DMS153 (cell line): ENCODE results near the gene ANKRD11.
"Not testable (repeated sequence)": the region's sequence is repeated elsewhere in the genome, so short reads cannot be mapped to it uniquely, and the experiment has no call there.

Source experiments
- DNase-seq: peaks from one replicate; lab custom pipeline; 2025; lab: John Stamatoyannopoulos, UW

The ANKRD11 gene

DNA sequence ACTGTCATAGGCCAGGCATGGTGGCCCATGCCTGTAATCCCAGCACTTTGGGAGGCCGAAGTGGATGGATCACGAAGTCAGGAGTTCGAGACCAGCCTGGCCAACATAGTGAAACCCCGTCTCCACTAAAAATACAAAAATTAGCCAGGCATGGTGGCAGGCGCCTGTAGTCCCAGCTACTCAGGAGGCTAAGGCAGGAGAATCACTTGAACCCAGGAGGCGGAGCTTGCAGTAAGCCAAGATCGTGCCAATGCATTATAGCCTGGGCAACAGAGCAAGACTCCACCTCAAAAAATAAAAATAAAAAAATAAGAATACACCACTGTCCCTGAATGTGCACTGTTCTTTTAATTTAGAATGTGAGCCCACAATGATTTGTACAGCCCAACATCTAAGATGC, 61.8 kb downstream of the ANKRD11 start:
- not testable (repeated sequence) for DNase-seq

GRCh38 chr16:89426736-89427530, 63.4 kb downstream of the ANKRD11 start:
- no peak for DNase-seq

DNA sequence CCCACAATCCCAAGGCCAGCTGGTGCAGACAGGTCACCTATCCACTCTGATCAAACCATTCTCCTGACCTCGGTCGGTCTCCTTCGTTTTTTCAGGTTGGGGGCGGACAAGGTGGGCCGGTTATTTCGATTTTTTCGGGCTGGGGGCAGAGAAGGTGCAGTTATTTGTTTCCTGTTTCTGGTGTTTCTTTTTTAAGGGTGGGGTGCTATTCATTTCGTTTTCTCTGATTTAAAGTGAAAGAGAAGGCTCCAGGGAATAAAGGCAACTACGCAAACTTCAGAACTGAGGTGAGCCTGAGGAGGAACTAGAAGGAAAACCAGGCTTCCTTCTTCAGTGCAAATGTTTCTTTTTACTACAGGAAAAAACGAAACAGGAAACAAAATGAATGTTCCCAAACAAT, 64.8 kb downstream of the ANKRD11 start:
- DNase-seq: no peak

GRCh38 chr16:89423681-89424260, 66.6 kb downstream of the ANKRD11 start:
- no peak for DNase-seq

- DNase-seq: no peak
Measured at GRCh38 chr16:89422905-89423630, 67.3 kb downstream of the ANKRD11 start.

DNA sequence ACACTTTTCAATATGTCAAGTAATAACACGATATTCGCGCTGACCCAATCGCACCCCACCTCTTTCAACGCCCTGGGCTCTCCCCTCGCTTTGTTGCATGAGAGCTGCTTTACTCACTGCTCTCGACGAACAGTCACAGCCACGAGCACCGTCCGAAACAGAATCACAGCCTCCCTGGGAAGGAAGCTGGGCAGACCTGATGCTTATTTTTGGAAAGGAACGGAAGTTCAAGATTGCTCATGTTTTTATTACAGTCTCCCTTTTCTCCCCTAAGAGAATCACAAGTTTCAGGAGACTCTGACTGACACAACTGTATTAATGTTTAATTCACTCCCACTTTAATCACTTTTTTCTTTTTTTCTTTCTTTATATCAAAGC, 67.8 kb downstream of the ANKRD11 start:
- DNase-seq: no peak

GRCh38 chr16:89421300-89421699, 69.1 kb downstream of the ANKRD11 start:
- not testable (repeated sequence) for DNase-seq

DNA sequence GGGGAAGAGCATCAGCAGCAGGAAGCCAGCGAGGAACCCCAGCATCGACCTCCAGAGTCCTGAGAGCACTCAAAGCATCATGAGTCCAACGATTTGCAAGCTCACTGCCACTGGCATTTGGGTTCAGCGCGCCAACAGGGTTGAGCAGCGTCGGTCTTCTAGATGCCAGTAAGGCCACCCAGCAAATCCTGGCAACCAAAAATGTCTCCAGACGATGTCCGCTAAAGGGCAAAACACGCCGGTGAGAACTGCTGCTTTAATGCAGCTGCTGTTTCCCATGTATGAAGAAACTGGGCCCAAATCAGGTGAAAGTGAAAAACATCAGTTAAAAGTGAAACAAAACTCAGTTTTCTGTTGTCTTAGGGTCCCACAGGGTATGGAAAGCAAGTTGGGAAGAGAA, 70.2 kb downstream of the ANKRD11 start:
- no peak for DNase-seq

DNA sequence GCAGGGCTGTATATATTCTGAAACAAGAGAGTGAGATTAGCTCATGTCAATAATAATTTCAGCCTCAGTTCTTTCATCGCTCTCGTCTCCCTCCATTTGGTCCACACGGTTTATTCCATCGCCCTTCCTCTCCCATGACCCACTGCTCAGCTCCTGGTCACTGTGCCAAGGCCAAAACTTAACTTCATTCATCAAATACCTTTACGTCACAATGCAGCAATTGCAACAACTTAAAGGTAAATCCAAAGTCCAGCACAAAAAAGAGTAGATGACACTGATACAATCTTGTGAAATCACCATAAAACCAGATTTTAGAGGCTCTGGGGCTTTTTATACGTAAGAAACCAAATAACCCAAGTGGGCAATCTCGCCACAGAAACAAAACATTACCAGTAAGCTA, 72.0 kb downstream of the ANKRD11 start:
- no peak for DNase-seq

- no peak for DNase-seq
Measured at GRCh38 chr16:89417352-89417751, 73.0 kb downstream of the ANKRD11 start.

DNA sequence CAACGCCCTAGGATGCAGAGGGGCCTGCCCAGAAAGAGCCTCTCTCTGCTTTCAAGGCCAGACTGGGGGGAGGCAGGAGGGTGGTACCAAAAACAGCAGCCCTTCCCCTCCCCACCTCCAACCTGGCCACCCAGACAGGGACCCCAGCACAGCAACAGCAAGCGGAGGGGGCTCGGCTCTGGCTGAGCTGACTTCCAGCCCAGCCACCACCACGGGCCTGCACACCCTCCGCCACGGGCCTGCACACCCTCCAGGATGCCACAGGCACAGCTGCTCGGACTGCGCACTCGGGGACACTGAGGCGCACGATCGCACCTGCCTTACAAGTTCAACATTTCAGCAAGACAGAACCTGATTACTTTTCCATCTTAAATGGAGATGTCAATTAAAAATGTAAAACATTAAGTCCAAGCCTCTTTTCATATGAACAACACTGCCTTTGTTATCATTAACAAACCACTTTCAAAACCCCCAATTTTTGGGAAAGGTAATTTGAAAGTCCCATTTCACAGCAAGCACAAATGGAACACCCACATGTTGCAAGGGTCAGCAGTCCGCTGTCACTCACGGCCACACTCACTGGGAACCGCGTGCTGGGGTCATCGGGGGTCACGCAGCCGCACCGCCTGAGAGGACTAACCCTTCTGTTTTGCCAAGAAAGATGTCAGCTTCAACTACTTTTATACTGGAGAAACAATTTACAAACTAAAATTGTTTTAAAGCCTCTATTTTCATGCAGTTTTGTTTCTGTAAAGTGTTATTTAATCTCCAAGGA, 76.4 kb downstream of the ANKRD11 start:
- DNase-seq: no peak

- no peak for DNase-seq
Measured at GRCh38 chr16:89412811-89413210, 77.5 kb downstream of the ANKRD11 start.

GRCh38 chr16:89411335-89411850, 79.0 kb downstream of the ANKRD11 start:
- no peak for DNase-seq

- DNase-seq: peak; percentile 59
Measured at GRCh38 chr16:89410794-89411309, 79.5 kb downstream of the ANKRD11 start.

GRCh38 chr16:89410322-89410721, 80.0 kb downstream of the ANKRD11 start:
- DNase-seq: no peak

DNA sequence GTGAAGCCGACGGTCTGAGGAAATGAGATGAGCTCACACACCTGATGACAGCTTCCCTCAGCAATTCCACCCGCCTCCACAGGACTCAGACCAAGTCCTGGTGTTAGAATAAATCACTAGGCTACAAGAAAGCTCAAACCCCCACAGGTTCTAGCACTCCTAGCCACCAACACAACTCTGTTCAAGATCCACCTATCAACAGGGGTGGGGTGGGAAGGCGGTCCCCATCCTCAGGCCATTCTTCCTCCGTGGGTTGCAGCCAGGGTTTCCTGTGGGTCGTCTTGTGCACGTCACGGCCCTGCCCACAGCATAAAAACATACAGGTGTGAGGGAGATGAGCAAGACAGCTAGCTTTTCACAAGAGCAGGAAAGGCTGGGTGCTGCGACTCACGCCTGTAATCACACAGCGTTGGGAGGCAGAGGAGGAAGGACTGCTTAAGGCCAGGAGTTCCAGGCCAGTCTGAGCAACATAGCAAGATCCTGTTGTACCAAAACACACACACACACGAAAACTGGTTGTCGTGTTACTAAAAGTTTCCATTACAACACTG, 81.1 kb downstream of the ANKRD11 start:
- no peak for DNase-seq

- DNase-seq: no peak
Measured at GRCh38 chr16:89408315-89408714, 82.0 kb downstream of the ANKRD11 start.

GRCh38 chr16:89407925-89408300, 82.4 kb downstream of the ANKRD11 start:
- no peak for DNase-seq

GRCh38 chr16:89407282-89407924, 83.0 kb downstream of the ANKRD11 start:
- no peak for DNase-seq

DNA sequence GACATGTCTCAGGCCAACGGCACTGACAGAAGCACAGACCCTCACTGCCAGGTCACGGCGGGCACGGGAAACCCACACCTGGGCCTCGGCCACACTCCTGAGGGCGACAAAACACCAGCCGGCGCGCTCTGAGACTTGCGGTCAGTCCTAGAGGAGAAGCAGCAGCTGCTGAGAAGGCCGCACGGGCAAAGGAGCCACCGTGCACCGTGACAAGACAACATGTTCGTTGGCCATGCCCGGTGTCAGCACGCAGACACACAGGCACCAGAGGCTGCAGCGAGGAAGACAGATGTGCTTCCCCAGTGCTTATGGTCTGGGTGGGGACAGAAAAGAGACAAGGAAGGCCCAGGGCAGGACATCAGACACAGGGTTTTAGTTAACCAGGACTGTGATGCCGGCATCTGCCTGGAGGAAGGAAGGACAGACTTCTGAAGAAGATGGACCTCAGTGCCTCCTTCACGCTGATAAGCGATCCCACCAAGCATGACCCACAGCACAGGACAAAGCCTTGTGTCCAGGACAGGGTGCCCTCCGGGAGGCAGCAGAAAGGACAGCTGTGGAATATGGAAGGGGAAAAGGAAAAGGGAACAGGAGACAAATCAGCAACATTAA, 84.0 kb downstream of the ANKRD11 start:
- DNase-seq: no peak

DNA sequence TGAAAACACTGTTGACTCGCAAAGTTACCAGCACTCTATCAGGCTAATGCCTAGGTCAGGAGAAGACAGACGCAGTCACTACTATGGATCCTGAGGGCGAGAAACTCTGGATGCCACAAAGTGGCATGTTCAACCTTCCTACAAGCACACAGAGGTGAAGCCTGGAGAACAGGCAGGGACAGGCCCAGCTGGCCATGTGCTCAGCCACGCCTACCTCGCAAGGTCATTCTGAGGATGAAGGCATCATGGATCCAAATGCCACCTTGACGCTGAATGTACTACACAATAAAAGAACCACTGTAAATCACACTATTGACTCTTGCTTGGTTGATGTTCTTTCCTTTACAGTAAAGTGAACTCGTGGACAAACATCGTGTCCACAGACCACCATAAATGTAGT, 85.8 kb downstream of the ANKRD11 start:
- DNase-seq: no peak
